Ovary (tissue), 9 donors: ENCODE results near the gene RNF187. TPM values are rescaled to one million over a fixed set of nuclear protein-coding genes. Genes with fewer than 3 reads are reported as not detected.
A peak's percentile ranks its signal among the peaks of the same experiment; 100 is the strongest.

Source experiments
- DNase-seq, 5 donors: peaks; one replicate each; pipeline ENCODE4 v3.0.0-alpha.2; 2019 to 2020
- H3K27ac ChIP-seq, 2 donors: fragments of 200-600 bp; one replicate each; pipeline versions ENCODE4 v1.5.1 to v1.8.0; 2019 to 2022
- H3K27me3 ChIP-seq: fragments of 200-600 bp; one replicate; pipeline ENCODE4 v1.8.0; 2022
- H3K36me3 ChIP-seq: fragments of 200-600 bp; sonication (generic); one replicate; pipeline ENCODE4 v1.5.1; 2019
- H3K4me1 ChIP-seq: one replicate; pipeline ENCODE4 v1.8.1; 2013; ENCODE audit warnings: mild to moderate bottlenecking, moderate library complexity; ENCODE audit not compliant: insufficient read depth
- H3K4me3 ChIP-seq: fragments of 200-600 bp; sonication (generic); one replicate; pipeline ENCODE4 v1.5.1; 2017
- H3K9me3 ChIP-seq, 2 donors: fragments of 200-600 bp in 1 of 2; sonication (generic) in 1 of 2; one replicate each; pipeline versions ENCODE4 v1.5.1 to v1.8.1; 2013 to 2019; ENCODE audit warnings: mild to moderate bottlenecking in 1 of 2, moderate library complexity in 1 of 2
- EP300 ChIP-seq: sonication (generic); formaldehyde crosslinking; IDR thresholded peaks from one replicate; pipeline ENCODE4 v1.6.1; 2017; ENCODE audit warnings: antibody characterized with exemption
- POLR2A ChIP-seq: fragments of 450-650 bp; IDR thresholded peaks from one replicate; pipeline ENCODE4 v1.6.1; 2017; ENCODE audit warnings: antibody characterized with exemption, mild to moderate bottlenecking, moderate library complexity
- WGBS, 3 donors: extraction: QIAGEN DNeasy Blood & Tissue Kit in 1 of 3; methylation state at CpG; one replicate each; pipeline versions ENCODE4 v1.1.5 to v1.1.7; 2013 to 2017; 5-methylcytosine and 5-hydroxymethylcytosine counted together
- intact Hi-C, 4 donors: fragments of 100-400 bp; cut with DNase I; formaldehyde crosslinking; loops; one replicate each; pipeline versions ENCODE4 v1.11.0 to v1.15.1; 2022 to 2023
- microRNA-seq, 3 donors: library from miRNA; unstranded; fragments of <30 nt; microRNA quantifications; one replicate each; pipeline versions ENCODE4 to v1.2.0, GENCODE V29; 2019 to 2020
- polyA plus RNA-seq, 2 donors: library from polyadenylated mRNA; stranded (reverse); fragments of 200-250 nt in 1 of 2; fragments of 350-450 nt in 1 of 2; fragmentation: Illumina TruSeq in 1 of 2; extraction: RNeasy Lipid Tissue Mini Kit (QIAGEN cat#74804) in 1 of 2; gene quantifications; one replicate each; pipeline ENCODE4 v1.2.3, GENCODE V29; 2013 to 2014
- small RNA-seq: library from RNA; depleted of rRNA; stranded (forward); fragments of <200 nt; gene quantifications from one replicate; pipeline ENCODE3, GENCODE V24; 2016
- total RNA-seq, 7 donors: library from RNA; depleted of rRNA in 2 of 7; stranded (reverse); fragments of >200 nt in 2 of 7; fragmentation: NEBNext Ultra II Directional in 3 of 7; extraction: Animal tissue kit (Norgen Biotek cat#: 25700) in 3 of 7; gene quantifications; one replicate each; pipeline versions ENCODE4 v1.1.0 to v1.2.4, GENCODE V29; 2016 to 2023
- TF ChIP-seq, protein P1 (sequence below), 3 donors: fragments of 450-650 bp in 2 of 3; fragments of 200-600 bp in 1 of 3; IDR thresholded peaks; one replicate each; pipeline versions ENCODE4 v1.5.1 to v1.8.0; 2016 to 2022; ENCODE audit warnings: antibody characterized with exemption in 3 of 3, mild to moderate bottlenecking in 1 of 3
- donor health status: DM: no; HTN: no; CAD: no; lungs with moderate emphysema.
- donor health status: DM: no; HTN: no; CAD: no.
- donor health status: Bipolar disorder and iron deficiency.
- donor health status: DM: yes; HTN: yes; CAD: no.
- donor health status: DM: no; HTN: no; CAD: no.
- donor health status: DM: yes; HTN: yes; CAD: no.

The RNF187 gene
- total and polyA plus RNA-seq, 9 donors: 32.2 to 165 (median 109) TPM

DNA sequence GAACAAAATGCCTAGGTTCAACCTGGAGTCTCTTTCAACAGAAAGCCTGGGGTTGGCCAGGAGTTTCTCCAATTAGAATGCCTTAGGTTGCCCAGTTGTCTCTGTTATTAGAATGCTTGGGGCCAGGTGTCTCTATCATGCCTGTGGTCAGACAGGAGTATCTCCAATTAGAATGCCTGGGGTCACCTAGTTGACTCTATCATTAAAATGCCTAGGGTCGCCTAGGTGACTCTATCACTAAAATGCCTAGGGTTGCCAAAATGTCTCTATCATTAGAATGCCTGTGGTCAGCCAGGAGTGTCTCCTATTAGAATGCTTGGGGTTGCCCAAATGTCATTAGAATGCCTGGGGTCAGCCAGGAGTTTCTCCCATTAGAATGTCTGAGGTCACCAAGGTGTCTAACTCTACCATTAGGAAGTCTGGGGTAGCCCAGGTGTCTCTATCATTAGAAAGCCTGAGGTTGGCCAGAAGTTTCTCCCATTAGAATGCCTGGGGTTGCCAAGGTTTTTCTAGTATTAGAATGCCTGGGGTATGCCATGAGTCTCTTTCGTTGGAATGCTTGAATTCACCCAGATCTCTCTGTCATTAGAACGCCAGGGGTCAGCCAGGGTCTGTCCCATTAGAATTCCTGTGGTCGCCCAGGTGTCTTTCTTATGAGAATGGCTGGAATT lies 57.9 kb downstream of the RNF187 start:
- no peak for TF ChIP-seq POLR2A
- TF ChIP-seq, protein P1, sequence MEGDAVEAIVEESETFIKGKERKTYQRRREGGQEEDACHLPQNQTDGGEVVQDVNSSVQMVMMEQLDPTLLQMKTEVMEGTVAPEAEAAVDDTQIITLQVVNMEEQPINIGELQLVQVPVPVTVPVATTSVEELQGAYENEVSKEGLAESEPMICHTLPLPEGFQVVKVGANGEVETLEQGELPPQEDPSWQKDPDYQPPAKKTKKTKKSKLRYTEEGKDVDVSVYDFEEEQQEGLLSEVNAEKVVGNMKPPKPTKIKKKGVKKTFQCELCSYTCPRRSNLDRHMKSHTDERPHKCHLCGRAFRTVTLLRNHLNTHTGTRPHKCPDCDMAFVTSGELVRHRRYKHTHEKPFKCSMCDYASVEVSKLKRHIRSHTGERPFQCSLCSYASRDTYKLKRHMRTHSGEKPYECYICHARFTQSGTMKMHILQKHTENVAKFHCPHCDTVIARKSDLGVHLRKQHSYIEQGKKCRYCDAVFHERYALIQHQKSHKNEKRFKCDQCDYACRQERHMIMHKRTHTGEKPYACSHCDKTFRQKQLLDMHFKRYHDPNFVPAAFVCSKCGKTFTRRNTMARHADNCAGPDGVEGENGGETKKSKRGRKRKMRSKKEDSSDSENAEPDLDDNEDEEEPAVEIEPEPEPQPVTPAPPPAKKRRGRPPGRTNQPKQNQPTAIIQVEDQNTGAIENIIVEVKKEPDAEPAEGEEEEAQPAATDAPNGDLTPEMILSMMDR (IDR thresholded peaks at IDR 0.05): no peak
- TF ChIP-seq EP300: no peak
- intact Hi-C loops: no loop called here
- no peak overlapping the region for H3K27ac ChIP-seq
- WGBS, 3 donors: 41 to 60% (median 48%) methylated on average over 4 of the region's 4 CpGs
- H3K4me3 ChIP-seq: no peak overlapping the region
- no peaks in the 10 kb centered on the region for H3K27me3 ChIP-seq
- peak in 1 of 5 donors; percentile 0 for DNase-seq
- no peaks in the 10 kb centered on the region for H3K9me3 ChIP-seq
- H3K4me1 ChIP-seq: no peaks in the 10 kb centered on the region
- H3K36me3 ChIP-seq: no peaks in the 10 kb centered on the region

Small RNA genes lying within 50 kb of the gene (microRNA-seq; reads per million reads assigned to microRNA genes)
- 0 reads per million in 3 donors for gene MIR4666A

Small RNA genes lying within 50 kb of the gene (small RNA-seq; reads per million reads assigned to genes)
- gene MIR4666A: not detected

Other genes with a start within 250 kb of the RNF187 start
- gene TRIM11, start 80.5 kb upstream of the RNF187 start, total RNA-seq: 10 to 100 TPM; 15.2 to 24.1 (median 20.0) TPM
- 10 to 100 TPM in 1 of 2 donors, 1 to 10 TPM in 1; 2.4 to 10.3 TPM for gene TRIM11, start 80.5 kb upstream of the RNF187 start, polyA plus RNA-seq
- gene TRIM17, start 70.5 kb upstream of the RNF187 start, total RNA-seq: 1 to 10 TPM; 1.7 to 10.0 (median 3.1) TPM
- gene TRIM17, start 70.5 kb upstream of the RNF187 start, polyA plus RNA-seq: 1 to 10 TPM in 1 of 2 donors, under 1 TPM in 1; 0.72 to 1.4 TPM
- 100 to 1,000 TPM in 1 of 7 donors, 10 to 100 TPM in 6; 20.5 to 131 (median 53.8) TPM for gene RHOU, start 248.1 kb downstream of the RNF187 start, total RNA-seq
- 10 to 100 TPM; 21.3 to 37.8 TPM for gene RHOU, start 248.1 kb downstream of the RNF187 start, polyA plus RNA-seq